GM18907 (cell line): ENCODE results near the gene EFTUD2.

Experiments used
- ATAC-seq: cut with Tn5 transposase; IDR thresholded peaks from one replicate; pipeline ENCODE4 v1.9.1; 2021; ENCODE audit warnings: mild to moderate bottlenecking, moderate library complexity; ENCODE audit not compliant: unreplicated experiment

The EFTUD2 gene

DNA sequence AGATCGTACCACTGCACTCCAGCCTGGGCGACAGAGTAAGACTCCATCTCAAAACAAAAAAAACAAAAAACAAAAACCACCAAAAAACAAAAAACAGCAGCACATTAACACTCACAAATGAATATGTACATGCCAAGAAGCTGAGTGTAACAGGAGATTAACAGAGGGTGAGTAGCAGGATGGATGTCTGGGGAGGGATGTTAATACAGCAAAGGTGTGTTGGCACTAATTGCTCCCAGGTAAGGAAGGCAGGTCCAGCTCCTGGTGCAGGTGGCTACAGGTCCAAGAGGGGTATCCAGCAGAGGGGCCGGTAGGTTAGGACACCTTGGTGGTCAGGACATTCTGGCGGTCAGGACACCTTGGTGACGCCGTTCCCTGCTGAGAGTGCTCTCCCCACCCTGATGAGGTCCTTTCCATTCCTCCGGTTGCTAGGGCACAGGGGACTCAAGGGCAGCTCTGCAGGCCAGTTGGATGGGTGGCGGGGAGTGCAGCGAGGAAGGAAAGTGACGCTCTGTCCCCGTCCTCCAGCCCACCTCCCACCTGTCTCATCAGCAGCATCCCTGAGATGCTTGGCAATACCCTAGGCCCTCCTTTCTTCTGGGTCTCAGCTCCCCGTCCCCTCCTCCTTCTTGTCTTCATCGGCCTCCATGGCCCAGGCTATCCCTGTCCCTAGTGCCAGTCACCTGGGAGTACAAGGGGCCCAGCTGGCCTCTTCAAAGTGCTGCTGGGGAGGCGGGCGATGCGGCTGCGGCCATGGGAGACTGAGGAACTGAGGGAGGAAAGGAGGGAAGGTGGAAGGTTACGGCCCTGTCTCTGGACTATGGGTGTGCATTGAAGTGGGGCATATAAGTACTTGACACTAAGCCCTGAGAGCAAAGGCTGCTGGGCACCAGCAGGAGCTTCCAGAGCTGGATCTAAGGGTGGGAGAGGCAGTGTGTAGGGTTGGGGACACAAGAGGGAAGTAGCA is 26.8 kb upstream of the EFTUD2 start:
- ATAC-seq: no peak

DNA sequence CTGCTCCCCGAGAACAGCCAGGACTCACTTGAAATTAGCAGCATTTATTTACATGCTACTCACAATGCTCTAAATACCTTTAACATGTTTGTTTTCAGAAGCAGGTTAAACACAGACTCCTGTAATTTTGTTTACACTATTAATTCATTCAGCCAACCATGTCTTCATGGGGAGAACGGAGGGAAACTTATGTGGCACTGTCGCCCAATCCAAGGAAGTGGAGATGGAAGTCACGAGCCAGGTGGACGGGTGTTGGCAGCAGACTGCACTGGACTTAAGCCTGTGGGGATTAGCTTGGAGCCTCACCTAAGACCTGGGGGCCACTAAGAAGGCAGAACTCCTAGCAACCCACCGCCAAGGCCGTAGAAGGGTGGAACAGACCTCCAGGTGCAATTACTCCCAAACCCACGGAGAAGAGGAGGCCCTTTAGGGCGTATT is 24.9 kb upstream of the EFTUD2 start:
- ATAC-seq: no peak

DNA sequence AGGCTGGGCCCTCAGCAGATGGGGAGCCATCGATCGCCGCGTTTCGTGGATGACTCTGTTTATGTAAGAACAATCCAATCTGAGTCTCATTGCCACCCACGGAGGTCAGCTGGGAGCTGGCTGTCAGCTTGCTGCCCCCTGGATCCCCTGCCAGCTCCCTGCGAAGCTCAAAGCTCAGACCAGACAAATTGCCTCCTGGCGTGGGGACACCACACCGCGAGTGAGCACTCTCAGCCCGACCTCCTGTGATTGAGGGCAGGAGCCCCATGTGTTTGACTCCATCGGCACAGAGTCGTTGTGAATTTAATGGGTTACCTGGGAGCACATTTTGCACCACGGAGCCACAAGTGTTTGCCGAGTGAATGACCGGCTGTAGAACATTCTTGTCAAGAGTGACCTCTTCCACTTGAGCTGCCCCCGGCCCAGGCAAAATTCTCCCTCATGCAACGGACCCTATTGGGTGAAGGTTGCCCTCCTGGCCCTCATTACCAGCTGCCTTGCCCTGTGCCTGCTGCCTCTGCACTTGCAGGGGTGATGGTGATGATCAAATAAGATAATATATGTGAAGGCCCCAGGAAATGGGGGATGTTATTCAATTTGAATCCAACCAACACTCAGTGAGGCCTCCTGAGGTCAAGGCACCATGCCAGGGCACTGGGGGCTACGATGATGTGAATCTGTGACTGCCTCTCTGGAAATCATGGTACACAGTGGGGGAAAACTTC is 23.7 kb upstream of the EFTUD2 start:
- no peak for ATAC-seq

DNA sequence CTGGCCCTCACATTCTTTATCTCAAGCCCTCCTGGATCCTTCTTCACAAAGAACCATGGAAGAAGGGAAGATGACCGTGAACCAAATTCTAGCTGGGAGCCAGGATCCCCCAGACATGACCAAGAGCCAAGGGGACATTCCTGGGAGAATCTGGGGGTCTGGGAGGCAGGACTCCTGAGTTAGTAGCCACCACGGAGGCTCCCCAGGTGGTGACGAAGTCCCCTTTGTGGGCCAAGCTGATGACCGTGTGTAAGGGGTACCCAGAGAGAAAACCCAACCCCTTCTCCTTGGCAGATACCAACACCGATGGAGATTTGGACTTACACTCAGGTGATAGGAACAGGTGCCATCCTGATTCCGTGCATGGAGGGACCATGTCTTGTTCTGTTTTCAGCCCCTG is 22.9 kb upstream of the EFTUD2 start:
- ATAC-seq: no peak

DNA sequence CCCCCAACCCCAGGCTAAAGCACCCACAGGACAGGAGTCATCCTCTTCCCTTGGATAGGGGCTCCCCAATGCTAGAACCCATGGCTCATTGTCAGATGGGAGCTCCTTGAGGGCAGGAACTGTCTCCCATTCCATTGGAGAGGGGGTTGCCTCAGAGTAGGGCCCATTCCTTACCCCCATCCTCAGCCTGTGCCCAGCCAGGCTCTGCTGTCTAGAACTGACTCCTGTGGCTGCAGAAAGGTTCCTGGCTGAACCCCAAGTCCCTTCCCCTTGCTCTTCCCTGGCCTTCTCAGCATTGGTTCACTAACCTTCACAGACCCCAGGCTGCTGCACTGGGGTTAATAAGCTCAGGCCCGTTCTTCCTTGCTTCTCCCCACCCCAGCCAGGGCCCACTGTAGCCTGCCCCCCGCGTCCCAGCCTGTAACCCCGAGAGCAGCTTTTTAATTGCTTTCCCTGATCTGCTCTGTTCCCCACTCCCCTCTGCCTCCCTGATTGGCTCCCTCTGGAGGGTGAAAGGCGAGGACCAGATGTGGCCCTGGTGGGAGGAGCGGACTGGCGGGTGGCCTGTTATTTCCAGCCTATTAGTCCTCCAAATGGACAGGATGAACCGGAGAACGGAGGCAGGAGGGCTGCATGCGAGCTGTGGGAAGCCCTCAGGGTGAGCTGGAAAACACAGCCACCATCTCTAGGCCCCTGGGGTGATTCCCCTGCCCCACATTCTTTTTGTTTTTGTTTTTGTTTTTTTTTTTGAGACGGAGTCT is 22.1 kb upstream of the EFTUD2 start:
- no peak for ATAC-seq

DNA sequence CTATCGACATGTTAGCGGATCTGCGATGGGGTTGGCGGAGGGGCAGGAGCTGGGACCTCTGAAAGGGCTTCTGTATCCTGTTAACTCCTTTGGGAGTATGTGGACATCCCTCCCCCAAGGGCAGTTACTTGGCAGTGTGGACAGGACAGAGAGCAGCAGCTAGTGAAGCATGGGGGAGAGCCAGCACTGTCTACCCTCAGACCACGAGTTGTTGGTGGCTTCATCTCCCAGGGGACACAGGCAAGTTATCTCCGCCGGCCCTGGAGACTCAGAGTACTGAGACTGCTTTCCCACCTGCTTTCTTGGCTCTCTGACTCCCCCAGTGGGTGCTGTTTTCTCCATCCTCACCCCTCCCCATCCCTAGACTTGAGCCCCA is 21.3 kb upstream of the EFTUD2 start:
- no peak for ATAC-seq

DNA sequence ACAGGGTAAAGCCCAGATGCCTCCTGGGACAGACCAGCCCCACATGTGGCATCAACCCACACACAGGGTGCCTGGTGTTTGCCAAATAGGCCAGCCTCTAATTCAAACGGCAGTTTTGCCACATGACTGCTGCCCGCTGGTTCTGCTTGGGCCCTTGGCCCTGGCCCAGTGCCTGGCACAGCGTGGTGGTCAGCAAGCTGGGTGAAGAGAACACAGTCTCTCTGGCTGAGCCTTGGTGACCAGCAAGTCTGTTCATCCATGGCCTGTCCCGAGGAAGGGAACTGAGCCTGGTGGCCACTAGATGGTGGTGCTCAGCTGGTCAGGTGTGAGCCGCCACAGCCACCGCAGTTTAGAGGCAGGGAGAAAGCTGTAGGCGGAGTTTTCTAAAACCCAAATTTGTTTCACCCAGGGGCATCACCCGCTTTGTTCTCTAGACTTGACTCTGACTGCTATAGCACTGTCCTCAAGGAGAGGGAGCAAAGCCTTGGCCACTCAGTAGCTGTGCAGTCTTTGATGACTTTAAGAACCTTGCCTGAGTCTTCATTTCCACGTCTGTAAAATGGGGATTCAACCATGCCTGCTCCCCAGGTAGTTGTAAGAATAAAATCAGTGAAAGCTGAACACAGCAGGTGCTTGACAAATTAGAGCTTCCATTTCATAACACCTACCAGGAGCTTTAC is 20.8 kb upstream of the EFTUD2 start:
- no peak for ATAC-seq

DNA sequence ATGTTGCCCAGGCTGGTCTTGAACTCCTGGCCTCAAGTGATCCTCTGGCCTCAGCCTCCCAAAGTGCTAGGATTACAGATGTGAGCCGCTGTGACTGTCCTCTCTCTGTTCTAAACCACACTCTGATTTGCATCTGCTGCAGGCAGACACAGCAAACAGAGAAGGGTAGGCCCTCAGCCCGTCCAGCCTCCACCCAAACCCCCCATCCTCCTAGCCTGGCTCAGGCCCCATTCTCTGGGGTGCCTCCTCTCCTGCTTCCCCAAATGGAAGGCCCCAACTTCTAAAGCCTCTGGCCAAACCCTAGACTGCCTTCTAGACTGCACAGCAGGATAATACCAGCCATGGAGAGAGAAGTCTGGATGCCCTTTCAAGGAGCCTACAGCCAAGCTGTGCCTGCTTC is 20.2 kb upstream of the EFTUD2 start:
- no peak for ATAC-seq

DNA sequence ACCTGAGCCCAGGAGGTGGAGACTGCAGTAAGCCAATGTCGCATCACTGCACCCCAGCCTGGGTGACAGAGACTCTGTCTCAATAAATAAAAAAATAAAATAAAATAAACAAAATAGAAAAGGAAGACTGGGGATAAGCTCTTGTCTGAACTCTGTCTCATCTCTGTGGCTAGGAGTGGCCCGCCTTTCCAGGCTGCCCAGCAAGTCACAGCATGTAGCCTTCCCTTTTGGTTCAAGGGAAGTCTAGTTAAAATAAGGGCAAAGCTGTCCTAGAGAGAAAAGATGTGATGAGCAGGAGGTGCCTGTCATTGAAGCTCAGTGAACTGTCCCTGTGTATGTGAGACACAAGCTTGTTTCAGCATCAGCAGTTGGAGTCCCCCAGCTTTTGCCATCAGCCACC is 18.8 kb upstream of the EFTUD2 start:
- no peak for ATAC-seq

DNA sequence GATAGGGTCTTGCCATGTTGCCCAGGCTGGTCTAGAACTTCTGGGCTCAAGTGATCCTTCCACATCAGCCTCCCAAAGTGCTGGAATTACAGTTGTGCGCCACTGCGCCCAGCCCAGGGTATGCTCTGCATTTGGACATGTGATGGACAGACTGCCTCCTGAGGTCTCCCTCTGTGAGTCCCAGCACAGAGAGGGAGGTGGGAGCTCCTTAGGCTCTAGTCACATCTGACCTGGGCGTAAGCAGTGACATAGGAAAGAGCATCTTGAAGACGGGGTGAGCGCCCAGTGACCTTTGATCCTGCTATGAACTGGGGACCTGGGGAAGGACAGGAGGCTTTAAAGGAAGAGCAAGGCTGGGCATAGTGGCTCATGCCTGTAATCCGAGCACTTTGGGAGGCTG is 18.2 kb upstream of the EFTUD2 start:
- ATAC-seq: no peak

DNA sequence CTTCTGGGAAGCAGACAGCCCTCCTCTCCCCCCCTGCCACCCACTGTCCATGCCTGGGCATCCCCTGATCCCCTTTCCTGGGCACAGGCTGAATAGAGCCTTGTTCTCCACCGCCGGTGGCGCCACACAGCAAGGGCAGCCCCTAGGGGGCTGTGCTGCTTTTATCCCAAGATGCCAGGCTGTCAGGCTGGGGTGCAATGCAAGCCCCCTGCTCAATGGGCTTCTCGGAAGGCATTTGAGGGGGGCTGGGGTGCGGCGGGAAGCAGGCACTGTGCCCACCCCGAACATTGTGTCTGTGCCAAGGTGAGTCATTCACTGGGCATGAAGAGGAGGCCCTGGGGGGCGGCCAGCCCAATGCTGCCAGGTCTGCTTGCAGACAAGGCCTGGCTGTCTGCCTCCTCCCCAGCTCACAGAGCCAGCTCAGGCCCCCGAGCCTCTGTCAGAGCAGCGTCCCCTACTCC is 17.6 kb upstream of the EFTUD2 start:
- ATAC-seq: no peak

DNA sequence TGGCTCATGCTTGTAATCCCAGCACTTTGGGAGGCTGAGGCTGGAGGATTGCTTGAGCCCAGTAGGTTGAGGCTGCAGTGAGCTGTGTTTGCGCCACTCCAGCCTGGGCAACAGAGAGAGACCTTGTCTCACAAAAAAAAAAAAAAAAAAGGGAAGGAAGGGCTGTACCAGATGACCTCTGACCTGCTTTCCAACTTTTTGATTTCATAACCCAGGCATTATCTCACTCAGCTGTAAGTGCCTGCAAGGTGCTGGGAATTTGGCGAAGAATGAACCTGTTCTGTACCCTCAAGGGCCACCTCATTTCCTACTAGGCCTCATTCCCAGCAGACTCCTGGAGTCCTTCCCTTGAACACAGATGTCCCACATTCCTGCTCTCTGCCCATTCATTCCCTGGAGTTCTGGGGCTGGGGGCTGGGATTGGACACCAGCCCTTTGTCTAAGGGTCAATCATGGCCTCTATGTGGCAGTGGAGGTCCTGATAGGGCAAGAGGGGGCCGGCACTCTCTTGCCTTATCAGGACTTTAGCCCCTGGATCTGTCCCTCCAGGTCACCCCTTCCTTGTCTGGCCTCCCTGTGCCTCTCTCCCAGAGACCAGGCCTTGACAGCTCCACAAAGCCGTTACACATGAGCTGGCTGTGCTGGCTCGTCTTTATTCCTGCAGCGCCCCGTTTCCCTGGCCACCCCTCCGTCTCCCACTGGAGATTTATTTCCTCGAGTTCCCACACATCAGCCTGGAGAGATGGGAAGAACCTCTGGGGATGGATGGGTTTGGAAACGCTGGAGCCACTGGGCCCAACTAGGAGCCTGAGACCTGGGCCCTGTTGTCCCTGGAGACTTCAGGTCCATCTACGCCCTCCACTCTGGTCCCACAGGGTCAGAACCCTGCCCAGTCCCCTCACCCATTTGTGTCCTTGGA is 16.9 kb upstream of the EFTUD2 start:
- no peak for ATAC-seq

DNA sequence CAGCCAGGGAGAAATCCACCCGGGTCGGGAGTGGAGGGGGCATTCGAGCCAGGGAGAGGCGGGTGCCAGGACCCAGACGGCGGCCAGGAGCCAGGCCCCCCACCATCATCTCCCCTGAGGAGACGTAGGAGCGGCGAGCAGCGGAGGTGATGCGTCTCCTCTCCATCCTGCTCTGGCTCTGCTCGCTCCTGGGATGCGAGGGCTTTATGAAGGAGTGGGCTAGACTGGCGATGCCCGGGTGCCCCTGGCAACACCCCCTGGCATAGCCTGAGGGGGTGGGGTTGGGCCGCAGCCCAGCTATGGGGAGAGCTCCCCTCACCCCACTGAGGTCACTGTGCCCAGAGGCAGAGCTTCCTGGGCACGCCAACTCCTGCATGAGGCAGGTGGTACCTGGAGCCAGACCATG is 16.1 kb upstream of the EFTUD2 start, which contains the start of gene GFAP:
GFAP (minus strand) TSS at position 180 of the 406 bp plus-strand sequence; CDS start at position 166, 14 bp downstream.
- ATAC-seq: no peak

DNA sequence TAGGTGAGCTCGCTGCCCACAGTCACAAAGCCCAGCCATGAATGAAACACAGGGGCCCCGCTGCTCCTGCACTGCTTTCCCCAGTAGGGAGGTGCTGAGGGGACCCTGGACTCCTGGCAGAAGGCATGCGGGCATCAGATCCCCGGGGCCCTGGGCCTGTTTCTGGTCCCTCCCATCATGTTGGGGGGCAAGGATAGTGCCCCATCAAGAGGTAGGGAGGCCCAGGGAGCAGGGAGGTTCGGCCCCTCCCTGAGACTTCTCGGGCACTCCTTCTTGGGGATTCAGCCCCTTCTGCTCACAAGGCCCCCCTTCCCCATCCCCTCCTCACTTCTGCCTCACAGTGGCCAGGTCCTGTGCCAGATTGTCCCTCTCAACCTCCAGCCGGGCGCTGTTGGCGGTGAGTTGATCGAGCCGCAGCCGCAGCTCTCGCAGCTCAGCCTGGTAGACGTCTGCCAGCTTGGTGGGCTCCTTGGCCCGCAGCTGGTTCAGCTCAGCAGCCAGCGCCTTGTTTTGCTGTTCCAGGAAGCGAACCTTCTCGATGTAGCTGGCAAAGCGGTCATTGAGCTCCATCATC is 15.5 kb upstream of the EFTUD2 start:
- ATAC-seq: no peak

DNA sequence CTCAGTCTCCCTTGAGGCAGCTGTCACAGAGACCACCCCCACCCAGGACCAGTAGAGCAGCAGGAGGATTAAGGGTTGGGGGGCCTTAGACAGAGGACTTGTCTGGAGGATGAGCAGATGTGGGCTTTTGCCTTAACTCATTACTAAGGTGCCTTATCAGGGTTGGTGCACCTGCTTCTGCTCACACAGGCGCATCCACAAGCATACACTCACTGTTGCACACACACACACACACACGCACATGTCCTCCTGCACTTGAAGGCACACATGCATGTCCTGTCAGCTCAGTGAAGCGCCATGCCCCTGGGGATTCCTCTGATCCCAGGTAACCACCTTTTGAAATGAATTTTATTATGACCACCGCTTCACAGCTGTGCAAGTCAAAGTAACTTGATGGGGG is 14.9 kb upstream of the EFTUD2 start:
- no peak for ATAC-seq

DNA sequence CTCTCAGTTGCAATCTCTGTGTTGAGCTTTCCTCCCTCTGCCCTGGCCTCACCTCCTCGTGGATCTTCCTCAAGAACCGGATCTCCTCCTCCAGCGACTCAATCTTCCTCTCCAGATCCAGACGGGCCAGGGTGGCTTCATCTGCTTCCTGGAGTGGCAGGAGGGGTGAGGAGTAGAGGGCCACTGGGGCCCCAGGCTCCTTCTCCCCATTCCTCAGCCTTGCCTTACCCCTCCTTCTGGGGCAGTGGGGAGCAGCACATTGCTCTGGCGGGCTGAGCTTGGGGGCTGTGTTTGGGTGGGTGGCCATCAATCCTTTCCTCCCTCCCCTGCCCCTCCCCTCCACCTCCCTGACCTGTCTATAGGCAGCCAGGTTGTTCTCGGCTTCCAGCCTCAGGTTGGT is 14.4 kb upstream of the EFTUD2 start:
- no peak for ATAC-seq

DNA sequence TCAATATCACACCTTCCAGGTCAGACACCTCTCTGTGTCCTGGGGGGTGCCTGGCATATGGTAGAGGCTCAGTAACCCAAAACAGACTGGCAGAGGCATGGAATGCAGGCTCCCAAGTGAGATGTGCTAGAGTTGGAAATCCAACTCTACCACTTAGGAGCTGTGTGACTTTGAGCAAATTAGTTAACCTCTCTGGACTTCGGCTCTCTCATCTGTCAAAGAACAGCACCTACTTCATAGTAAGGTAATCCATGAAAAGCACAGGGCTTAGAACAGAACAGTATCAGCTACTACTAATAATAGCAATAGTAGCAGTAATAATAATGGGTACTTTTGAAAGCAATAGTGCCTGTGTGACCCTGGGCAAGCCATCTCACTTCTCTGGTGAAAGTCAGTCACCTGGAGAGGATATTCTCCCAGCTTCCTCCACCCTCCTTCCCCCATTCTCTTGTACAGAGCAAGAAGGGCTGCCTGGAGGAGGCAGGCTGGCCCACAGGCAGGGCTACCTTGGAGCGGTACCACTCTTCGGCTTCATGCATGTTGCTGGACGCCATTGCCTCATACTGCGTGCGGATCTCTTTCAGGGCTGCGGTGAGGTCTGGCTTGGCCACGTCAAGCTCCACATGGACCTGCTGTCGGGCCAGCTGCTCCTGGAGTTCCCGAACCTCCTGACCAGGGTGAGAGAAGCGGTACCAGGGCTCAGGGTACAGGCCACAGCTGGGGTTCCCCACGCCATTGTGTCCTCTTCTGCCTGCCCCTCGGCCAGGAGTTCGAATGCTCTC is 13.7 kb upstream of the EFTUD2 start:
- no peak for ATAC-seq
